H1 (cell line): ENCODE results near the gene ADGRL3. TPM values are rescaled to one million over a fixed set of nuclear protein-coding genes. Genes with fewer than 3 reads are reported as not detected.

Experiments used
- CTCF ChIA-PET: fragments of 300-600 bp; sonication (Branson Sonifier 250); formaldehyde crosslinking; loops from one replicate; lab custom pipeline; 2021; ENCODE audit not compliant: partially characterized antibody; lab: Charles Lee
- POLR2A ChIA-PET: fragments of 300-600 bp; sonication (Branson Sonifier 250); formaldehyde crosslinking; loops from one replicate; lab custom pipeline; 2021; ENCODE audit warnings: inconsistent platforms; ENCODE audit not compliant: partially characterized antibody; lab: Charles Lee
- DNase-seq, 2 experiments: peaks; one replicate each; pipeline versions ENCODE4 v3.0.0 to v3.0.0-alpha.2; 2010 to 2022; ENCODE audit warnings: low spot score in 2 of 2, low read depth in 1 of 2, mixed read lengths in 1 of 2
- FAIRE-seq: peaks from 2 replicates; lab custom pipeline; 2011; peaks lifted over from hg19 to GRCh38; lab: Jason Lieb, UNC
- H2AFZ ChIP-seq: 2 replicates; pipeline ENCODE4 v1.8.1; 2012; ENCODE audit warnings: low read length, inconsistent platforms
- H2AK5ac ChIP-seq: 2 replicates; pipeline ENCODE4 v1.6.1; 2013; ENCODE audit warnings: low read depth, low read length
- H2BK120ac ChIP-seq: replicated peaks from 2 replicates; pipeline ENCODE3; 2013; ENCODE audit warnings: low read depth, low read length, inconsistent platforms
- H2BK12ac ChIP-seq: 2 replicates; pipeline ENCODE4 v1.6.1; 2013; ENCODE audit warnings: low read depth, low read length
- H2BK15ac ChIP-seq: 2 replicates; pipeline ENCODE4 v1.6.1; 2013; ENCODE audit warnings: low read length
- H2BK20ac ChIP-seq: 2 replicates; pipeline ENCODE4 v1.6.1; 2013; ENCODE audit warnings: low read length
- H2BK5ac ChIP-seq: 2 replicates; pipeline ENCODE4 v1.6.1; 2013; ENCODE audit warnings: low read depth, low read length
- H3K14ac ChIP-seq: 2 replicates; pipeline ENCODE4 v1.6.1; 2013; ENCODE audit warnings: inconsistent platforms; ENCODE audit not compliant: insufficient read length
- H3K18ac ChIP-seq: 2 replicates; pipeline ENCODE4 v1.6.1; 2013; ENCODE audit warnings: low read length; ENCODE audit errors: extremely low read depth
- H3K23ac ChIP-seq: 2 replicates; pipeline ENCODE4 v1.6.1; 2013; ENCODE audit warnings: inconsistent platforms; ENCODE audit not compliant: insufficient read length
- H3K23me2 ChIP-seq: 2 replicates; pipeline ENCODE4 v1.6.1; 2013; ENCODE audit warnings: low read depth, low read length
- H3K27ac ChIP-seq: 2 replicates; pipeline ENCODE4 v1.6.1; 2011; ENCODE audit warnings: low read depth, low read length, inconsistent platforms
- H3K27me3 ChIP-seq, 4 experiments: replicated peaks in 1 of 4; 1 replicate in 1 of 4; 2 replicates in 3 of 4; pipeline versions ENCODE4 v1.6.1 to v1.8.1; 2011 to 2013; ENCODE audit warnings: low read length in 3 of 4, mild to moderate bottlenecking in 3 of 4, inconsistent platforms in 2 of 4, mixed read lengths in 2 of 4, moderate library complexity in 1 of 4; ENCODE audit not compliant: control insufficient read depth in 3 of 4, insufficient read depth in 3 of 4; ENCODE audit errors: extremely low read depth in 1 of 4
- H3K36me3 ChIP-seq, 4 experiments: 2 replicates each; pipeline versions ENCODE4 v1.6.1 to v1.8.1; 2011 to 2013; ENCODE audit warnings: mild to moderate bottlenecking in 4 of 4, low read length in 3 of 4, moderate library complexity in 2 of 4, control low read depth in 1 of 4, inconsistent platforms in 1 of 4; ENCODE audit not compliant: insufficient read depth in 4 of 4, control insufficient read depth in 2 of 4
- H3K4ac ChIP-seq: replicated peaks from 2 replicates; pipeline ENCODE3; 2013; ENCODE audit warnings: low read length, low read depth, mixed read lengths, inconsistent platforms; ENCODE audit not compliant: insufficient read length
- H3K4me1 ChIP-seq, 4 experiments: replicated peaks in 1 of 4; 1 replicate in 1 of 4; 2 replicates in 3 of 4; pipeline versions ENCODE4 v1.6.1 to v1.8.1; 2011 to 2013; ENCODE audit warnings: low read length in 3 of 4, inconsistent platforms in 2 of 4, mixed read lengths in 1 of 4; ENCODE audit not compliant: insufficient read depth in 4 of 4, control insufficient read depth in 3 of 4
- H3K4me2 ChIP-seq, 2 experiments: 2 replicates each; pipeline versions ENCODE4 v1.6.1 to v1.8.1; 2011 to 2013; ENCODE audit warnings: low read depth in 2 of 2, low read length in 2 of 2, control low read depth in 1 of 2, inconsistent platforms in 1 of 2, mild to moderate bottlenecking in 1 of 2; ENCODE audit not compliant: insufficient read depth in 1 of 2
- H3K4me3 ChIP-seq, 4 experiments: fragments of 200-600, 300-600 bp in 1 of 4; sonication (generic), shearing (Covaris generic), sonication (Bioruptor Twin) in 1 of 4; 2 replicates each; pipeline versions ENCODE4 v1.5.1 to v1.8.1; 2011 to 2016; ENCODE audit warnings: low read length in 4 of 4, low read depth in 3 of 4, control low read depth in 2 of 4, inconsistent platforms in 2 of 4, mild to moderate bottlenecking in 2 of 4, mixed read lengths in 1 of 4, moderate library complexity in 1 of 4; ENCODE audit not compliant: insufficient read depth in 2 of 4; ENCODE audit errors: extremely low read depth in 1 of 4
- H3K56ac ChIP-seq: replicated peaks from 2 replicates; pipeline ENCODE3; 2013; ENCODE audit warnings: low read depth, mild to moderate bottlenecking, mixed read lengths, low read length, inconsistent platforms; ENCODE audit not compliant: insufficient read length
- H3K79me1 ChIP-seq: 2 replicates; pipeline ENCODE4 v1.6.1; 2013; ENCODE audit warnings: low read depth, low read length, control low read depth
- H3K79me2 ChIP-seq, 2 experiments: 2 replicates each; pipeline versions ENCODE4 v1.6.1 to v1.8.1; 2012 to 2013; ENCODE audit warnings: low read length in 2 of 2, mild to moderate bottlenecking in 2 of 2, inconsistent platforms in 1 of 2; ENCODE audit not compliant: insufficient read depth in 2 of 2, control insufficient read depth in 1 of 2
- H3K9ac ChIP-seq, 4 experiments: replicated peaks in 1 of 4; 1 replicate in 1 of 4; 2 replicates in 3 of 4; pipeline versions ENCODE4 v1.6.1 to v1.8.1; 2011 to 2013; ENCODE audit warnings: low read depth in 3 of 4, low read length in 3 of 4, control low read depth in 2 of 4, mild to moderate bottlenecking in 2 of 4, moderate library complexity in 2 of 4, inconsistent platforms in 1 of 4; ENCODE audit errors: extremely low read depth in 1 of 4
- H3K9me3 ChIP-seq, 2 experiments: 2 replicates each; pipeline versions ENCODE4 v1.6.1 to v1.8.1; 2012 to 2013; ENCODE audit warnings: mild to moderate bottlenecking in 2 of 2, moderate library complexity in 2 of 2, control low read depth in 1 of 2, inconsistent platforms in 1 of 2, low read depth in 1 of 2, low read length in 1 of 2, mixed read lengths in 1 of 2; ENCODE audit not compliant: insufficient read depth in 2 of 2
- H4K20me1 ChIP-seq, 2 experiments: replicated peaks in 1 of 2; 2 replicates each; pipeline versions ENCODE3 to v1.8.1; 2011 to 2013; ENCODE audit warnings: inconsistent platforms in 2 of 2, low read length in 2 of 2, mild to moderate bottlenecking in 1 of 2; ENCODE audit not compliant: insufficient read depth in 2 of 2, control insufficient read depth in 1 of 2
- H4K5ac ChIP-seq: 2 replicates; pipeline ENCODE4 v1.6.1; 2013; ENCODE audit warnings: low read length, low read depth, mixed read lengths, inconsistent platforms; ENCODE audit not compliant: insufficient read length
- H4K8ac ChIP-seq: 2 replicates; pipeline ENCODE4 v1.8.0; 2013; ENCODE audit warnings: mild to moderate bottlenecking, moderate library complexity, low read length, inconsistent platforms; ENCODE audit not compliant: insufficient read depth; ENCODE audit errors: extremely low read depth
- H4K91ac ChIP-seq: replicated peaks from 2 replicates; pipeline ENCODE3; 2013; ENCODE audit warnings: low read length, mixed read lengths, inconsistent platforms; ENCODE audit not compliant: insufficient read length
- ASH2L ChIP-seq: fragments of 200-600, 300-600 bp; sonication (generic); IDR thresholded peaks from one replicate; pipeline ENCODE4 v1.7.1; 2017; ENCODE audit warnings: low read length
- JUND ChIP-seq: IDR thresholded peaks from 2 replicates; pipeline ENCODE4 v1.6.1; 2011; ENCODE audit warnings: mild to moderate bottlenecking, improper control_type of control experiment, low read length
- POU5F1 ChIP-seq: IDR thresholded peaks from 2 replicates; pipeline ENCODE4 v1.6.1; 2011; ENCODE audit warnings: low read depth, mild to moderate bottlenecking, low read length, moderate library complexity
- SP2 ChIP-seq: IDR thresholded peaks from 2 replicates; pipeline ENCODE4 v1.6.1; 2012; ENCODE audit warnings: mild to moderate bottlenecking, low read length, inconsistent platforms
- WGBS, 2 experiments: shearing (Covaris generic) in 1 of 2; methylation state at CpG; one replicate each; pipeline versions ENCODE4 v1.1.6 to v1.1.7; 2013 to 2015; ENCODE audit warnings: low lambda C conversion rate in 2 of 2, mixed read lengths in 2 of 2, inconsistent platforms in 1 of 2, low coverage in 1 of 2, missing lambda C conversion rate in 1 of 2; ENCODE audit not compliant: insufficient replicate concordance in 2 of 2, insufficient coverage in 1 of 2, insufficient read length in 1 of 2; ENCODE audit errors: extremely low coverage in 1 of 2, missing lambda C conversion rate in 1 of 2; 5-methylcytosine and 5-hydroxymethylcytosine counted together
- polyA plus RNA-seq, 7 experiments: library from polyadenylated mRNA; depleted of rRNA in 3 of 7; stranded (reverse) in 5 of 7; unstranded in 2 of 7; fragments of >200 nt in 5 of 7; fragments of 200-250 nt in 2 of 7; gene quantifications; 1 replicate in 5 of 7; 2 replicates in 1 of 7; 4 replicates in 1 of 7; pipeline versions ENCODE4 v1.2.1 to v1.2.3, GENCODE V29; 2011 to 2013; ENCODE audit warnings: missing spikeins in 2 of 7, mixed read lengths in 2 of 7
- total RNA-seq: library from RNA; stranded (reverse); fragmentation: NEBNext Ultra II Directional; extraction: Animal tissue kit (Norgen Biotek cat#: 25700); gene quantifications from 2 replicates; pipeline ENCODE4 v1.2.1, GENCODE V29; 2021

Gene ADGRL3
- total and polyA plus RNA-seq, 2 of the 8 experiments (the other 6 are each of a cell fraction or from before 2014, with no cell fraction given): 6.6 to 13.0 TPM

DNA sequence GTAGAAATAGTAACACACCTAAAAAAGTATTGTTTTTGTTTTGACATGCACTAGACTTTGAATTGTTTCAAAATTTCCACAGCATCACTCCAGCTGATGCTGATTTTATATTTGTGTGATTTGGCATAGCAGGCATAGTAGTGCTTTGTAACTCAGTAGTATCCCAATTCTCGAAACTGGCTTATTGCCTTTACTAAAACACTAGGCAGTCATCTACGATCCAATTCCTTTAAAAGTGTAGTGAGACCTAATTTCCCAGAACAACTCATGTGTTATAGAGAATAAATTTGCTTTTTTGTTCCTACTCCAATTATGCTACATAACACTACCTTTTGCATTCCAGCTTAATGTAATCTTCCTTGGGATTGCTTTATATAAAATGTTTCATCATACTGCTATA, 797.7 kb downstream of the ADGRL3 start:
- no peak overlapping the region for H3K56ac ChIP-seq
- 98% methylated on average over 2 of the region's 2 CpGs; no CpG with 5 or more reads in 1 of the 2 experiments for WGBS, 2 experiments
- no peak overlapping the region for H2BK15ac ChIP-seq
- no peak overlapping the region for H2AK5ac ChIP-seq
- H3K9me3 ChIP-seq: no peaks in the 10 kb centered on the region
- no peak overlapping the region for H2BK20ac ChIP-seq
- H3K27ac ChIP-seq: no peak overlapping the region
- no peak overlapping the region for H3K18ac ChIP-seq
- H2BK5ac ChIP-seq: no peak overlapping the region
- H3K4ac ChIP-seq: no peak overlapping the region
- ChIA-PET CTCF (no interaction called here), POLR2A (no interaction called here)
- DNase-seq (no peak), FAIRE-seq (no peak)
- H4K91ac ChIP-seq: no peak overlapping the region
- no peak overlapping the region for H3K4me3 ChIP-seq
- H4K5ac ChIP-seq: no peak overlapping the region
- H3K23ac ChIP-seq: no peak overlapping the region
- H3K14ac ChIP-seq: no peak overlapping the region
- H3K36me3 ChIP-seq: no peaks in the 10 kb centered on the region
- no peaks in the 10 kb centered on the region for H3K79me1 ChIP-seq
- H2BK120ac ChIP-seq: no peak overlapping the region
- H3K27me3 ChIP-seq: no peaks in the 10 kb centered on the region
- H3K9ac ChIP-seq: no peak overlapping the region
- no peaks in the 10 kb centered on the region for H3K79me2 ChIP-seq
- H2AFZ ChIP-seq: no peak overlapping the region
- H4K8ac ChIP-seq: no peak overlapping the region
- no peak overlapping the region for H3K4me2 ChIP-seq
- H3K4me1 ChIP-seq: peaks cover 0 to 3% (median 0%) of the 10 kb centered on the region in 4 experiments; a peak in 1 of 7 replicates
- H2BK12ac ChIP-seq: no peak overlapping the region
- no peak for TF ChIP-seq ASH2L
- no peak for TF ChIP-seq POU5F1
- no peak for TF ChIP-seq SP2
- no peak for TF ChIP-seq JUND
- H3K23me2 ChIP-seq: no peaks in the 10 kb centered on the region
- H4K20me1 ChIP-seq: no peaks in the 10 kb centered on the region
